GM23338 (cell line): Measurements from ENCODE around the gene LRRC3B. TPM values are rescaled to one million over a fixed set of nuclear protein-coding genes. Genes with fewer than 3 reads are reported as not detected.

Source experiments
- ATAC-seq: fragments of 200-7000 bp; cut with Tn5 transposase; 3 replicates; pipeline ENCODE4 v1.9.1; 2020
- DNase-seq: peaks from one replicate; pipeline ENCODE4 v3.0.0-alpha.2; 2015; ENCODE audit warnings: low spot score
- H2AFZ ChIP-seq: fragments of 200-600 bp; sonication (generic); 2 replicates; pipeline ENCODE4 v1.8.0; 2016; ENCODE audit warnings: antibody characterized with exemption, mild to moderate bottlenecking, moderate library complexity
- H3F3A ChIP-seq: fragments of 200-600 bp; sonication (generic); replicated peaks from 2 replicates; pipeline ENCODE4 v1.8.0; 2017; ENCODE audit warnings: antibody characterized with exemption, mixed run types, low read depth
- H3K27ac ChIP-seq: fragments of 200-600 bp; sonication (generic); 2 replicates; pipeline ENCODE4 v1.6.1; 2016; ENCODE audit warnings: low read depth
- H3K27me3 ChIP-seq: fragments of 200-600 bp; sonication (generic); 2 replicates; pipeline ENCODE4 v1.8.0; 2016; ENCODE audit warnings: mild to moderate bottlenecking, mixed run types, moderate library complexity; ENCODE audit not compliant: insufficient read depth
- H3K36me3 ChIP-seq: fragments of 200-600 bp; sonication (generic); 2 replicates; pipeline ENCODE4 v1.8.0; 2016; ENCODE audit warnings: mild to moderate bottlenecking; ENCODE audit not compliant: insufficient read depth
- H3K4me1 ChIP-seq: fragments of 200-600 bp; sonication (generic); 2 replicates; pipeline ENCODE4 v1.8.0; 2016; ENCODE audit warnings: mild to moderate bottlenecking, moderate library complexity; ENCODE audit not compliant: insufficient read depth
- H3K4me2 ChIP-seq: fragments of 200-600 bp; sonication (generic); 2 replicates; pipeline ENCODE4 v1.7.1; 2017; ENCODE audit warnings: mixed run types
- H3K4me3 ChIP-seq: fragments of 200-600 bp; sonication (generic); 2 replicates; pipeline ENCODE4 v1.6.1; 2016; ENCODE audit warnings: mixed run types
- H3K79me2 ChIP-seq: fragments of 200-600 bp; sonication (generic); replicated peaks from 2 replicates; pipeline ENCODE4 v1.8.0; 2017; ENCODE audit warnings: mild to moderate bottlenecking; ENCODE audit not compliant: insufficient read depth
- H3K9me2 ChIP-seq: fragments of 200-600 bp; sonication (generic); 2 replicates; pipeline ENCODE4 v1.8.0; 2017; ENCODE audit not compliant: insufficient read depth
- H4K20me1 ChIP-seq: fragments of 200-600 bp; sonication (generic); replicated peaks from 2 replicates; pipeline ENCODE4 v1.8.0; 2017; ENCODE audit warnings: mild to moderate bottlenecking; ENCODE audit not compliant: insufficient read depth
- H3K27ac Mint-ChIP-seq: 2 replicates; pipeline ENCODE4 v1.8.0; 2020; ENCODE audit warnings: inconsistent platforms, mild to moderate bottlenecking, moderate library complexity, mixed read lengths
- H3K27me3 Mint-ChIP-seq: 3 replicates; pipeline ENCODE4 v1.8.0; 2022; ENCODE audit warnings: low read depth, mild to moderate bottlenecking, moderate library complexity, mixed read lengths, inconsistent platforms; ENCODE audit not compliant: insufficient read depth, poor library complexity
- H3K36me3 Mint-ChIP-seq: 3 replicates; pipeline ENCODE4 v1.8.0; 2021; ENCODE audit warnings: low read depth, mild to moderate bottlenecking, inconsistent platforms, moderate library complexity, mixed read lengths
- H3K4me1 Mint-ChIP-seq: 3 replicates; pipeline ENCODE4 v1.8.0; 2020; ENCODE audit warnings: mild to moderate bottlenecking, inconsistent platforms, mixed read lengths
- H3K4me3 Mint-ChIP-seq: 3 replicates; pipeline ENCODE4 v1.8.0; 2021; ENCODE audit warnings: moderate library complexity, mild to moderate bottlenecking, inconsistent platforms, mixed read lengths
- H3K9me3 Mint-ChIP-seq: 3 replicates; pipeline ENCODE4 v1.8.0; 2020; ENCODE audit warnings: moderate library complexity, mild to moderate bottlenecking, inconsistent platforms, mixed read lengths
- CREB1 ChIP-seq: fragments of 250-450 bp; sonication (Bioruptor Pico); IDR thresholded peaks from 2 replicates; pipeline ENCODE4 v1.5.0; 2020; ENCODE audit warnings: low read depth, mild to moderate bottlenecking, moderate library complexity
- EZH2 ChIP-seq: fragments of 200-600 bp; sonication (generic); IDR thresholded peaks from one replicate; pipeline ENCODE4 v1.8.0; 2017; ENCODE audit warnings: antibody characterized with exemption, mild to moderate bottlenecking, low read depth; ENCODE audit not compliant: unreplicated experiment
- EZH2phosphoT487 ChIP-seq: fragments of 200-600 bp; sonication (generic); IDR thresholded peaks from one replicate; pipeline ENCODE4 v1.8.1; 2018; ENCODE audit warnings: antibody characterized with exemption; ENCODE audit not compliant: unreplicated experiment
- JUNB ChIP-seq: IDR thresholded peaks from one replicate; pipeline ENCODE4 v1.6.1; 2016; ENCODE audit warnings: antibody characterized with exemption; ENCODE audit not compliant: unreplicated experiment
- NANOG ChIP-seq: IDR thresholded peaks from 2 replicates; pipeline ENCODE4 v1.6.1; 2016; ENCODE audit warnings: antibody characterized with exemption, borderline replicate concordance
- POLR2AphosphoS5 ChIP-seq: IDR thresholded peaks from 2 replicates; pipeline ENCODE4 v1.6.1; 2016; ENCODE audit warnings: antibody characterized with exemption, low read depth
- STAT1 ChIP-seq: IDR thresholded peaks from one replicate; pipeline ENCODE4 v1.6.1; 2016; ENCODE audit warnings: antibody characterized with exemption; ENCODE audit not compliant: unreplicated experiment
- ZNF114 ChIP-seq: fragments of 250-450 bp; sonication (Bioruptor Pico); IDR thresholded peaks from 2 replicates; pipeline ENCODE4 v1.5.0; 2020; ENCODE audit warnings: mild to moderate bottlenecking, moderate library complexity
- ZNF331 ChIP-seq: fragments of 250-450 bp; sonication (Bioruptor Pico); IDR thresholded peaks from 2 replicates; pipeline ENCODE4 v1.5.0; 2020; ENCODE audit warnings: low read depth, mild to moderate bottlenecking, moderate library complexity
- polyA plus RNA-seq: library from polyadenylated mRNA; unstranded; fragments of >200 nt; fragmentation: Nextera tagmentation; extraction: Ambion mirVana; gene quantifications from 2 replicates; pipeline ENCODE4 v1.2.1, GENCODE V29; 2016
- total RNA-seq: library from RNA; depleted of rRNA; stranded (reverse); fragments of >200 nt; shearing (Covaris generic); gene quantifications from 2 replicates; pipeline ENCODE4 v1.2.3, GENCODE V29; 2014
- TF ChIP-seq, protein P1 (sequence below): fragments of 250-450 bp; sonication (Bioruptor Pico); IDR thresholded peaks from 2 replicates; pipeline ENCODE4 v1.5.0; 2020; ENCODE audit warnings: mild to moderate bottlenecking, moderate library complexity
- TF ChIP-seq, protein P2 (sequence below): IDR thresholded peaks from 2 replicates; pipeline ENCODE4 v1.6.1; 2016; ENCODE audit warnings: antibody characterized with exemption
- TF ChIP-seq, protein P3 (sequence below), 2 experiments: fragments of 200-600 bp in 1 of 2; sonication (generic) in 1 of 2; conservative IDR thresholded peaks; 2 replicates each; pipeline versions ENCODE4 v1.5.1 to v1.6.1; 2016 to 2017; ENCODE audit warnings: antibody characterized with exemption in 2 of 2, low read depth in 2 of 2, mild to moderate bottlenecking in 2 of 2, moderate library complexity in 1 of 2

Gene LRRC3B
- total and polyA plus RNA-seq, 2 experiments from 2014 or later = 7.1 to 13.2 TPM

DNA sequence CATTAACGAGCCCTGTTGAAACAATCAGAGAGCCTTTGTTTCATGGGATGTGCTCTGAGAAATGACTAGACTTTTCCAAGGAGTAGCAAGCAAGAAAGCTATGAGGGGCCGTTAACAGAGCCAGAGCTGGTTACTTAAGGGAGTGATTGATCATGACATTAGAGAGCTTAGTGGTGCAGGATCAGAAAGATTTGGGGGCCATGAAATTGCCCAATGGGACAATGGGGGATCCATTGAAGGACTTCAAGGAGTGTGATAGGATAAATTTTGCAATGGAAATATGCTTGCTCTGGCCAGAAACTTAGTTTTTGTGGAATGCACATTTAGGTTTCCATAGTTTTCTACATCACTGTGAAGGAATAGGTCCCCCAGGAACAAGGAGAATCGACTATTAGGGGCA is 45.6 kb downstream of the LRRC3B start:
- no peak for DNase-seq
- Histone ChIP-seq H3K4me1 (no peaks in the 10 kb centered on the region), H3K4me2 (no peak overlapping the region), H3F3A (no peaks in the 10 kb centered on the region), H3K36me3 (no peaks in the 10 kb centered on the region), H3K27ac (no peak overlapping the region), H4K20me1 (no peaks in the 10 kb centered on the region), H2AFZ (no peak overlapping the region), H3K27me3 (no peaks in the 10 kb centered on the region), H3K9me2 (no peaks in the 10 kb centered on the region), H3K79me2 (no peaks in the 10 kb centered on the region; the same call in 1 of the 2 replicates), H3K4me3 (no peak overlapping the region)
- no peaks in the 10 kb centered on the region for H3K9me3 Mint-ChIP-seq
- TF ChIP-seq STAT1 = no peak
- TF ChIP-seq ZNF114 = no peak
- TF ChIP-seq JUNB = no peak
- TF ChIP-seq, protein P1, sequence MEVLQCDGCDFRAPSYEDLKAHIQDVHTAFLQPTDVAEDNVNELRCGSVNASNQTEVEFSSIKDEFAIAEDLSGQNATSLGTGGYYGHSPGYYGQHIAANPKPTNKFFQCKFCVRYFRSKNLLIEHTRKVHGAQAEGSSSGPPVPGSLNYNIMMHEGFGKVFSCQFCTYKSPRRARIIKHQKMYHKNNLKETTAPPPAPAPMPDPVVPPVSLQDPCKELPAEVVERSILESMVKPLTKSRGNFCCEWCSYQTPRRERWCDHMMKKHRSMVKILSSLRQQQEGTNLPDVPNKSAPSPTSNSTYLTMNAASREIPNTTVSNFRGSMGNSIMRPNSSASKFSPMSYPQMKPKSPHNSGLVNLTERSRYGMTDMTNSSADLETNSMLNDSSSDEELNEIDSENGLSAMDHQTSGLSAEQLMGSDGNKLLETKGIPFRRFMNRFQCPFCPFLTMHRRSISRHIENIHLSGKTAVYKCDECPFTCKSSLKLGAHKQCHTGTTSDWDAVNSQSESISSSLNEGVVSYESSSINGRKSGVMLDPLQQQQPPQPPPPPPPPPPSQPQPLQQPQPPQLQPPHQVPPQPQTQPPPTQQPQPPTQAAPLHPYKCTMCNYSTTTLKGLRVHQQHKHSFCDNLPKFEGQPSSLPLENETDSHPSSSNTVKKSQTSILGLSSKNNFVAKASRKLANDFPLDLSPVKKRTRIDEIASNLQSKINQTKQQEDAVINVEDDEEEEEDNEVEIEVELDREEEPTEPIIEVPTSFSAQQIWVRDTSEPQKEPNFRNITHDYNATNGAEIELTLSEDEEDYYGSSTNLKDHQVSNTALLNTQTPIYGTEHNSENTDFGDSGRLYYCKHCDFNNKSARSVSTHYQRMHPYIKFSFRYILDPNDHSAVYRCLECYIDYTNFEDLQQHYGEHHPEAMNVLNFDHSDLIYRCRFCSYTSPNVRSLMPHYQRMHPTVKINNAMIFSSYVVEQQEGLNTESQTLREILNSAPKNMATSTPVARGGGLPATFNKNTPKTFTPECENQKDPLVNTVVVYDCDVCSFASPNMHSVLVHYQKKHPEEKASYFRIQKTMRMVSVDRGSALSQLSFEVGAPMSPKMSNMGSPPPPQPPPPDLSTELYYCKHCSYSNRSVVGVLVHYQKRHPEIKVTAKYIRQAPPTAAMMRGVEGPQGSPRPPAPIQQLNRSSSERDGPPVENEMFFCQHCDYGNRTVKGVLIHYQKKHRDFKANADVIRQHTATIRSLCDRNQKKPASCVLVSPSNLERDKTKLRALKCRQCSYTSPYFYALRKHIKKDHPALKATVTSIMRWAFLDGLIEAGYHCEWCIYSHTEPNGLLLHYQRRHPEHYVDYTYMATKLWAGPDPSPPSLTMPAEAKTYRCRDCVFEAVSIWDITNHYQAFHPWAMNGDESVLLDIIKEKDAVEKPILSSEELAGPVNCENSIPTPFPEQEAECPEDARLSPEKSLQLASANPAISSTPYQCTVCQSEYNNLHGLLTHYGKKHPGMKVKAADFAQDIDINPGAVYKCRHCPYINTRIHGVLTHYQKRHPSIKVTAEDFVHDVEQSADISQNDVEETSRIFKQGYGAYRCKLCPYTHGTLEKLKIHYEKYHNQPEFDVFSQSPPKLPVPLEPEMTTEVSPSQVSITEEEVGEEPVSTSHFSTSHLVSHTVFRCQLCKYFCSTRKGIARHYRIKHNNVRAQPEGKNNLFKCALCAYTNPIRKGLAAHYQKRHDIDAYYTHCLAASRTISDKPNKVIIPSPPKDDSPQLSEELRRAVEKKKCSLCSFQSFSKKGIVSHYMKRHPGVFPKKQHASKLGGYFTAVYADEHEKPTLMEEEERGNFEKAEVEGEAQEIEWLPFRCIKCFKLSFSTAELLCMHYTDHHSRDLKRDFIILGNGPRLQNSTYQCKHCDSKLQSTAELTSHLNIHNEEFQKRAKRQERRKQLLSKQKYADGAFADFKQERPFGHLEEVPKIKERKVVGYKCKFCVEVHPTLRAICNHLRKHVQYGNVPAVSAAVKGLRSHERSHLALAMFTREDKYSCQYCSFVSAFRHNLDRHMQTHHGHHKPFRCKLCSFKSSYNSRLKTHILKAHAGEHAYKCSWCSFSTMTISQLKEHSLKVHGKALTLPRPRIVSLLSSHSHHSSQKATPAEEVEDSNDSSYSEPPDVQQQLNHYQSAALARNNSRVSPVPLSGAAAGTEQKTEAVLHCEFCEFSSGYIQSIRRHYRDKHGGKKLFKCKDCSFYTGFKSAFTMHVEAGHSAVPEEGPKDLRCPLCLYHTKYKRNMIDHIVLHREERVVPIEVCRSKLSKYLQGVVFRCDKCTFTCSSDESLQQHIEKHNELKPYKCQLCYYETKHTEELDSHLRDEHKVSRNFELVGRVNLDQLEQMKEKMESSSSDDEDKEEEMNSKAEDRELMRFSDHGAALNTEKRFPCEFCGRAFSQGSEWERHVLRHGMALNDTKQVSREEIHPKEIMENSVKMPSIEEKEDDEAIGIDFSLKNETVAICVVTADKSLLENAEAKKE (CRISPR knock-in tag) = no peak
- TF ChIP-seq ZNF331 (CRISPR knock-in tag) = no peak
- H3K27ac Mint-ChIP-seq = no peak overlapping the region
- H3K27me3 Mint-ChIP-seq = no peaks in the 10 kb centered on the region
- no peak overlapping the region for H3K4me3 Mint-ChIP-seq
- ATAC-seq = no peak
- H3K4me1 Mint-ChIP-seq = no peaks in the 10 kb centered on the region
- no peaks in the 10 kb centered on the region for H3K36me3 Mint-ChIP-seq

DNA sequence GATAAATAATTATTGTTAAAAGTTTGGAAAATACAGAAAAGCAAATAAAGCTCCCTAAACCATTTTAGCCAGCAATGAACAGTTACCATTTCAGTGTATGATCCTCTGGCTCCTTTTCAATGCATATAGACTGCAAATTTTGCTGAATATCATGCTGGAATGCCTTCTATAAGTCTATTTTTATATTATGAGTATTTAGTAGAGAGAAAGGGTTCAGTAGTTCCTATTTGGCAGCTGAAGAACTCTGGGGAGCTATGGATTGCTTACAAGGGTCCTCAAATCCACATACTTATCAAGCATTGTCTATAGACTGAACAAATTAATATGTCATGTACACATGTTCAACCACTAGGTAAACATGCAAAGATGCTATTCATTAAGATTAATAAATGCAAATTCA is 46.1 kb downstream of the LRRC3B start:
- Histone ChIP-seq H3K4me3 (no peak overlapping the region), H3K9me2 (no peaks in the 10 kb centered on the region), H3K4me1 (no peaks in the 10 kb centered on the region), H3K36me3 (no peaks in the 10 kb centered on the region), H3K79me2 (no peaks in the 10 kb centered on the region; the same call in 1 of the 2 replicates), H2AFZ (no peak overlapping the region), H3F3A (no peaks in the 10 kb centered on the region), H3K4me2 (no peak overlapping the region), H4K20me1 (no peaks in the 10 kb centered on the region), H3K27me3 (no peaks in the 10 kb centered on the region), H3K27ac (no peak overlapping the region)
- Mint-ChIP-seq H3K9me3 (no peaks in the 10 kb centered on the region), H3K36me3 (no peaks in the 10 kb centered on the region), H3K27me3 (no peaks in the 10 kb centered on the region), H3K4me3 (no peak overlapping the region), H3K4me1 (no peaks in the 10 kb centered on the region), H3K27ac (no peak overlapping the region)
- ATAC-seq = no peak
- no peak for DNase-seq
- TF ChIP-seq POLR2AphosphoS5 = no peak
- no peak for TF ChIP-seq JUNB
- no peak for TF ChIP-seq ZNF114
- TF ChIP-seq EZH2 = no peak
- TF ChIP-seq, protein P2, sequence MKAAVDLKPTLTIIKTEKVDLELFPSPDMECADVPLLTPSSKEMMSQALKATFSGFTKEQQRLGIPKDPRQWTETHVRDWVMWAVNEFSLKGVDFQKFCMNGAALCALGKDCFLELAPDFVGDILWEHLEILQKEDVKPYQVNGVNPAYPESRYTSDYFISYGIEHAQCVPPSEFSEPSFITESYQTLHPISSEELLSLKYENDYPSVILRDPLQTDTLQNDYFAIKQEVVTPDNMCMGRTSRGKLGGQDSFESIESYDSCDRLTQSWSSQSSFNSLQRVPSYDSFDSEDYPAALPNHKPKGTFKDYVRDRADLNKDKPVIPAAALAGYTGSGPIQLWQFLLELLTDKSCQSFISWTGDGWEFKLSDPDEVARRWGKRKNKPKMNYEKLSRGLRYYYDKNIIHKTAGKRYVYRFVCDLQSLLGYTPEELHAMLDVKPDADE = no peak
- no peak for TF ChIP-seq NANOG
- TF ChIP-seq CREB1 (CRISPR knock-in tag) = no peak
- no peak for TF ChIP-seq EZH2phosphoT487
- TF ChIP-seq, protein P3, sequence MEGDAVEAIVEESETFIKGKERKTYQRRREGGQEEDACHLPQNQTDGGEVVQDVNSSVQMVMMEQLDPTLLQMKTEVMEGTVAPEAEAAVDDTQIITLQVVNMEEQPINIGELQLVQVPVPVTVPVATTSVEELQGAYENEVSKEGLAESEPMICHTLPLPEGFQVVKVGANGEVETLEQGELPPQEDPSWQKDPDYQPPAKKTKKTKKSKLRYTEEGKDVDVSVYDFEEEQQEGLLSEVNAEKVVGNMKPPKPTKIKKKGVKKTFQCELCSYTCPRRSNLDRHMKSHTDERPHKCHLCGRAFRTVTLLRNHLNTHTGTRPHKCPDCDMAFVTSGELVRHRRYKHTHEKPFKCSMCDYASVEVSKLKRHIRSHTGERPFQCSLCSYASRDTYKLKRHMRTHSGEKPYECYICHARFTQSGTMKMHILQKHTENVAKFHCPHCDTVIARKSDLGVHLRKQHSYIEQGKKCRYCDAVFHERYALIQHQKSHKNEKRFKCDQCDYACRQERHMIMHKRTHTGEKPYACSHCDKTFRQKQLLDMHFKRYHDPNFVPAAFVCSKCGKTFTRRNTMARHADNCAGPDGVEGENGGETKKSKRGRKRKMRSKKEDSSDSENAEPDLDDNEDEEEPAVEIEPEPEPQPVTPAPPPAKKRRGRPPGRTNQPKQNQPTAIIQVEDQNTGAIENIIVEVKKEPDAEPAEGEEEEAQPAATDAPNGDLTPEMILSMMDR (conservative IDR thresholded peaks at IDR 0.05; ENCODE audit: low read depth in 2 of 2) = no peak
- no peak for TF ChIP-seq ZNF331 (CRISPR knock-in tag)
- TF ChIP-seq STAT1 = no peak
